ENCODE measurements around the gene SMAD3. TPM values are rescaled to one million over a fixed set of nuclear protein-coding genes. Genes with fewer than 3 reads are reported as not detected.

Gene SMAD3
- total RNA-seq, 2 donors from 2014 or later, result 47.9 to 78.5 TPM

DNA sequence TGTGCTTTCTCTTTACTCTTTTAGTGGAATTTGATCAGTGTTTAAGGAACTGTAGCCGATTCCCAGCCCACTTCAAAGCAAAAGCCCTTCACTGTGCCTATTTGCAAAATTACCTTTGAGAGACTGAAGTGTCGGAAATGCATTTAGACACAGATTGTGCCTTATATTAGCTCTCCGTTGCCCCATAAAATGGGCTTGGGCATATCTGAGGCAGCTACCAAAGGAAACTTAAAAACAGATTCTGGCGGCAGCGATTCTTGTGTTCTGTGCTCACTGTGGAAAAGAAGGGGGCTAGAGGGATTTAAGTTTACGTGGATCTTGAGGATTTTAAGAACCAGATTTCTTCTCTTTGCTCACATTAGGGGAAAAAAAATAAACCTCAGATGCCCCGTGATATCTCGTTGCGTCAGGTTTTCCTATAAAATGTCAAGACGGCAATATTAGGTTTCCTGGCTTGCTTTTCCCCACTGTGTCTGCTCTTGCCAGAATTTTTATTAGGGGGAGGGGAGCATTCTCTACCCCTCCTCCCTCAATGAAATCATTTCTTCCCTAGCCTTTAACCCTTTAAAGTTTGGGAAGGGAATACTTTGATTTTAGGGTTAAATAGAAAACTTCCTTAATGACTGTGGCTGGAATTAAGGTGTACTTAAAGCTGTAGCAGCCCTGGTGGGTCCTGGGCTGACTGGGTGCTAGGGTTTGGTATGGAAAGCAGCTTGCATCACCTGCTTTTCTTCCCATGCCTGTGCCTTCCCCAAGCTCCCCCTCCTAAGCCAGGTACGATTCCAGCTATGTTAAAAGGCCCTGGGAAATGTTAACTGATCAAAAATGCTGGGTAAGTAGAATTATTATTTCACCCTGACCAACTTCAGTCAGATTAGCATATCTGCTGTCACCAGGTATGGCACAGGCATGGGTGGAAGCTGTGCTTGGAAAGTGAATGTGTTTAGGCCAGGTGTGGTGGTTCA lies 73.8 kb downstream of the SMAD3 start:
- H3K36me3 ChIP-seq, result no peaks in the 10 kb centered on the region
- H3K27ac ChIP-seq, result peak overlapping the region in 1 of 2 donors; percentile 8
- no peaks in the 10 kb centered on the region for H3K27me3 ChIP-seq (replicated peaks; ENCODE audit: insufficient read depth)
- ATAC-seq (ENCODE audit: insufficient number of reproducible peaks, low FRiP score, low read depth) (no peak), DNase-seq (ENCODE audit: low spot score) (no peak)
- TF ChIP-seq CTCF (IDR thresholded peaks at IDR 0.05), result no peak
- no peaks in the 10 kb centered on the region for H3K9me3 ChIP-seq
- H3K4me1 ChIP-seq (ENCODE audit: control insufficient read depth in 1 of 2, low read depth in 2 of 2), result peaks cover 44 to 96% of the 10 kb centered on the region in 2 donors
- peak overlapping the region; percentile 18 for H3K4me3 ChIP-seq

- Histone ChIP-seq H3K4me3 (no peak overlapping the region), H3K9me3 (no peaks in the 10 kb centered on the region), H3K4me1 (ENCODE audit: control insufficient read depth in 1 of 2, low read depth in 2 of 2) (peaks cover 36 to 95% of the 10 kb centered on the region in 2 donors), H3K36me3 (no peaks in the 10 kb centered on the region), H3K27me3 (replicated peaks; ENCODE audit: insufficient read depth) (no peaks in the 10 kb centered on the region), H3K27ac (no peak overlapping the region)
- ATAC-seq (ENCODE audit: insufficient number of reproducible peaks, low FRiP score, low read depth) (no peak), DNase-seq (ENCODE audit: low spot score) (no peak)
- no peak for TF ChIP-seq CTCF (IDR thresholded peaks at IDR 0.05)
These were observed 74.9 kb downstream of the SMAD3 start for GRCh38 chr15:67140078-67140833.

- ATAC-seq (ENCODE audit: insufficient number of reproducible peaks, low FRiP score, low read depth), result no peak
- DNase-seq (ENCODE audit: low spot score), result no peak
- H3K27ac ChIP-seq, result no peak overlapping the region
These were observed 76.8 kb downstream of the SMAD3 start for GRCh38 chr15:67142092-67142766.

DNA sequence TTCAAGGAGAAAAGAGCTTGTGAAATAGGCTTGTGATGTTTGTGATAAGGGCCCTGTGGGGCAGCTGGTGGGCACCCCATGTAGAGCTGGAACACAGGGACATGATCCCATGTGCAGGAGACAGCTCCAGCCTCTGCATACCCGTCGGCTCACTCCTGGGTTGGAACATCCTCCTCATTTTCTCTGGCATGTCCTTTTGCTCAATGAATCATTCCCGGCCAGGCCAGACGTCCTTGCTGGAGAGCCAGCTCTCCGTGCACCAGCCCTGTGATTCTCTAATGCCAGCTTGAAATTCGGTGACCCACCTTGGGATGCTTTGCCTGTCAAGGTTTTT lies 77.3 kb downstream of the SMAD3 start:
- Histone ChIP-seq H3K4me1 (ENCODE audit: control insufficient read depth in 1 of 2, low read depth in 2 of 2) (peaks cover 44 to 95% of the 10 kb centered on the region in 2 donors), H3K4me3 (no peak overlapping the region), H3K9me3 (no peaks in the 10 kb centered on the region), H3K36me3 (no peaks in the 10 kb centered on the region), H3K27ac (no peak overlapping the region), H3K27me3 (replicated peaks; ENCODE audit: insufficient read depth) (no peaks in the 10 kb centered on the region)
- DNase-seq (ENCODE audit: low spot score), result no peak
- no peak for ATAC-seq (ENCODE audit: insufficient number of reproducible peaks, low FRiP score, low read depth)
- no peak for TF ChIP-seq CTCF (IDR thresholded peaks at IDR 0.05)

More at GRCh38 chr15:67142092-67142766, 76.8 kb downstream of the SMAD3 start:
- Histone ChIP-seq H3K9me3 (no peaks in the 10 kb centered on the region), H3K4me1 (ENCODE audit: control insufficient read depth in 1 of 2, low read depth in 2 of 2) (peaks cover 39 to 95% of the 10 kb centered on the region in 2 donors), H3K36me3 (no peaks in the 10 kb centered on the region), H3K27me3 (replicated peaks; ENCODE audit: insufficient read depth) (no peaks in the 10 kb centered on the region), H3K4me3 (no peak overlapping the region)
- TF ChIP-seq CTCF (IDR thresholded peaks at IDR 0.05), result no peak

DNA sequence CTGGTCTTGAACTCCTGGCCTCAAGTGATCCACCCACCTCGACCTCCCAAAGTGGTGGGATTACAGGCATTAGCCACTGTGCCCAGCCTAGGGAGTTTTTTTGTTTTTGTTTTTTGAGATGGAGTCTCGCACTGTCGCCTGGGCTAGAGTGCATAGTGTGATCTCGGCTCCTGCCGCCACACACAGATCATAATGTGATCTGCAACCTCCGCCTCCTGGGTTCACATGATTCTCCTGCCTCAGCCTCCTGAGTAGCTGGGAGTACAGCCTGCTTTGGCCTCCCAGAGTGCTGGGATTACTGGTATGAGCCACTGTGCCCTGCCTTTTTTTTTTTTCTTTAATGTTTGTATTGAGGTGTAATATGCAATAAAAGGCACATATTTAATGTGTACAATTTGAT lies 78.2 kb downstream of the SMAD3 start:
- H3K27ac ChIP-seq, result no peak overlapping the region
- ATAC-seq (ENCODE audit: insufficient number of reproducible peaks, low FRiP score, low read depth) (no peak), DNase-seq (ENCODE audit: low spot score) (no peak)
- no peaks in the 10 kb centered on the region for H3K36me3 ChIP-seq
- H3K4me3 ChIP-seq, result no peak overlapping the region
- TF ChIP-seq CTCF (IDR thresholded peaks at IDR 0.05), result no peak
- H3K4me1 ChIP-seq (ENCODE audit: control insufficient read depth in 1 of 2, low read depth in 2 of 2), result peaks cover 49 to 95% of the 10 kb centered on the region in 2 donors
- H3K9me3 ChIP-seq, result no peaks in the 10 kb centered on the region
- no peaks in the 10 kb centered on the region for H3K27me3 ChIP-seq (replicated peaks; ENCODE audit: insufficient read depth)
